ENCODE data around the gene ADCY10. TPM values are rescaled to one million over a fixed set of nuclear protein-coding genes. Genes with fewer than 3 reads are reported as not detected.

Gene ADCY10
- total and polyA plus RNA-seq, 9 of the 15 experiments (the other 6 are each of a cell fraction or from before 2014, with no cell fraction given), result 0.08 to 0.86 (median 0.22) TPM

DNA sequence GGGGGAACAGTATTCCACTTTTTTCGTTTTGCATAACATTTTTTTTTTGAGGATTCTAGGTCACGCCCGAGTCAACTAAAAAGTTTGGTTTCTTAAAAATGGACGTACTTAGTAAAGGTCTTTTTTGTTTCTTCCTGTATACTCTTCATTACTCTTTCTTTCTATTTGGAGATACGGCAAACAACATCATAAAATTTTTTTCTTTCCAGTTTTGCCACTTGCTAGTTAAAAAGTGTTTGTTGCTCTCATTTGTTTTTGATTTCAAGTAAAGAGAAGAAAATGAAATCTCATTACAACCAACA lies 23.7 kb upstream of the ADCY10 start (continued):
- TF ChIP-seq, protein P1, sequence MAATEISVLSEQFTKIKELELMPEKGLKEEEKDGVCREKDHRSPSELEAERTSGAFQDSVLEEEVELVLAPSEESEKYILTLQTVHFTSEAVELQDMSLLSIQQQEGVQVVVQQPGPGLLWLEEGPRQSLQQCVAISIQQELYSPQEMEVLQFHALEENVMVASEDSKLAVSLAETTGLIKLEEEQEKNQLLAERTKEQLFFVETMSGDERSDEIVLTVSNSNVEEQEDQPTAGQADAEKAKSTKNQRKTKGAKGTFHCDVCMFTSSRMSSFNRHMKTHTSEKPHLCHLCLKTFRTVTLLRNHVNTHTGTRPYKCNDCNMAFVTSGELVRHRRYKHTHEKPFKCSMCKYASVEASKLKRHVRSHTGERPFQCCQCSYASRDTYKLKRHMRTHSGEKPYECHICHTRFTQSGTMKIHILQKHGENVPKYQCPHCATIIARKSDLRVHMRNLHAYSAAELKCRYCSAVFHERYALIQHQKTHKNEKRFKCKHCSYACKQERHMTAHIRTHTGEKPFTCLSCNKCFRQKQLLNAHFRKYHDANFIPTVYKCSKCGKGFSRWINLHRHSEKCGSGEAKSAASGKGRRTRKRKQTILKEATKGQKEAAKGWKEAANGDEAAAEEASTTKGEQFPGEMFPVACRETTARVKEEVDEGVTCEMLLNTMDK (IDR thresholded peaks at IDR 0.05; ENCODE audit: borderline replicate concordance, insufficient read depth, low read depth, low read length, poor library complexity, severe bottlenecking), result no peak
- TF ChIP-seq CBX5 (IDR thresholded peaks at IDR 0.05; ENCODE audit: borderline replicate concordance, low read depth), result no peak
- no peak for TF ChIP-seq CBFA2T2 (conservative IDR thresholded peaks at IDR 0.05)
- no peak for TF ChIP-seq FOXJ3 (CRISPR knock-in tag; IDR thresholded peaks at IDR 0.05)
- TF ChIP-seq PHF21A (IDR thresholded peaks at IDR 0.05; ENCODE audit: borderline replicate concordance, low read depth), result no peak
- TF ChIP-seq IFI16 (CRISPR knock-in tag; IDR thresholded peaks at IDR 0.05), result no peak
- TF ChIP-seq, protein P2, sequence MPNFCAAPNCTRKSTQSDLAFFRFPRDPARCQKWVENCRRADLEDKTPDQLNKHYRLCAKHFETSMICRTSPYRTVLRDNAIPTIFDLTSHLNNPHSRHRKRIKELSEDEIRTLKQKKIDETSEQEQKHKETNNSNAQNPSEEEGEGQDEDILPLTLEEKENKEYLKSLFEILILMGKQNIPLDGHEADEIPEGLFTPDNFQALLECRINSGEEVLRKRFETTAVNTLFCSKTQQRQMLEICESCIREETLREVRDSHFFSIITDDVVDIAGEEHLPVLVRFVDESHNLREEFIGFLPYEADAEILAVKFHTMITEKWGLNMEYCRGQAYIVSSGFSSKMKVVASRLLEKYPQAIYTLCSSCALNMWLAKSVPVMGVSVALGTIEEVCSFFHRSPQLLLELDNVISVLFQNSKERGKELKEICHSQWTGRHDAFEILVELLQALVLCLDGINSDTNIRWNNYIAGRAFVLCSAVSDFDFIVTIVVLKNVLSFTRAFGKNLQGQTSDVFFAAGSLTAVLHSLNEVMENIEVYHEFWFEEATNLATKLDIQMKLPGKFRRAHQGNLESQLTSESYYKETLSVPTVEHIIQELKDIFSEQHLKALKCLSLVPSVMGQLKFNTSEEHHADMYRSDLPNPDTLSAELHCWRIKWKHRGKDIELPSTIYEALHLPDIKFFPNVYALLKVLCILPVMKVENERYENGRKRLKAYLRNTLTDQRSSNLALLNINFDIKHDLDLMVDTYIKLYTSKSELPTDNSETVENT (CRISPR knock-in tag; IDR thresholded peaks at IDR 0.05), result no peak
- TF ChIP-seq, protein P3, sequence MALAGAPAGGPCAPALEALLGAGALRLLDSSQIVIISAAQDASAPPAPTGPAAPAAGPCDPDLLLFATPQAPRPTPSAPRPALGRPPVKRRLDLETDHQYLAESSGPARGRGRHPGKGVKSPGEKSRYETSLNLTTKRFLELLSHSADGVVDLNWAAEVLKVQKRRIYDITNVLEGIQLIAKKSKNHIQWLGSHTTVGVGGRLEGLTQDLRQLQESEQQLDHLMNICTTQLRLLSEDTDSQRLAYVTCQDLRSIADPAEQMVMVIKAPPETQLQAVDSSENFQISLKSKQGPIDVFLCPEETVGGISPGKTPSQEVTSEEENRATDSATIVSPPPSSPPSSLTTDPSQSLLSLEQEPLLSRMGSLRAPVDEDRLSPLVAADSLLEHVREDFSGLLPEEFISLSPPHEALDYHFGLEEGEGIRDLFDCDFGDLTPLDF (CRISPR knock-in tag; IDR thresholded peaks at IDR 0.05), result no peak
- TF ChIP-seq HDAC3 (IDR thresholded peaks at IDR 0.05; ENCODE audit: borderline replicate concordance, partially characterized antibody), result no peak
- no peak for TF ChIP-seq CHD1 (IDR thresholded peaks at IDR 0.05; ENCODE audit: low read length)
- peak; percentile 29; the same call in 1 of the 2 replicates for TF ChIP-seq TOE1 (IDR thresholded peaks at IDR 0.05; ENCODE audit: borderline replicate concordance)
- TF ChIP-seq TOE1 (CRISPR knock-in tag; IDR thresholded peaks at IDR 0.05; ENCODE audit: borderline replicate concordance, low read depth), result no peak
- no peak for TF ChIP-seq SRSF7 (optimal IDR thresholded peaks at IDR 0.05; ENCODE audit: low read depth, low read length)
- TF ChIP-seq NFYB (IDR thresholded peaks at IDR 0.05; ENCODE audit: extremely low read depth, insufficient read length), result no peak
- TF ChIP-seq FOS (IDR thresholded peaks at IDR 0.05; ENCODE audit: extremely low read depth, insufficient read length), result no peak
- TF ChIP-seq GABPA (tag; conservative IDR thresholded peaks at IDR 0.05; ENCODE audit: low read depth), result 0 out of 2 replicates have a peak, but pooled peaks have one; percentile 24
- TF ChIP-seq NFRKB (IDR thresholded peaks at IDR 0.05; ENCODE audit: low read depth), result peak; percentile 79
- no peak for TF ChIP-seq KDM5B (IDR thresholded peaks at IDR 0.05; ENCODE audit: insufficient replicate concordance, low read depth, low read length)
- TF ChIP-seq, protein P4, sequence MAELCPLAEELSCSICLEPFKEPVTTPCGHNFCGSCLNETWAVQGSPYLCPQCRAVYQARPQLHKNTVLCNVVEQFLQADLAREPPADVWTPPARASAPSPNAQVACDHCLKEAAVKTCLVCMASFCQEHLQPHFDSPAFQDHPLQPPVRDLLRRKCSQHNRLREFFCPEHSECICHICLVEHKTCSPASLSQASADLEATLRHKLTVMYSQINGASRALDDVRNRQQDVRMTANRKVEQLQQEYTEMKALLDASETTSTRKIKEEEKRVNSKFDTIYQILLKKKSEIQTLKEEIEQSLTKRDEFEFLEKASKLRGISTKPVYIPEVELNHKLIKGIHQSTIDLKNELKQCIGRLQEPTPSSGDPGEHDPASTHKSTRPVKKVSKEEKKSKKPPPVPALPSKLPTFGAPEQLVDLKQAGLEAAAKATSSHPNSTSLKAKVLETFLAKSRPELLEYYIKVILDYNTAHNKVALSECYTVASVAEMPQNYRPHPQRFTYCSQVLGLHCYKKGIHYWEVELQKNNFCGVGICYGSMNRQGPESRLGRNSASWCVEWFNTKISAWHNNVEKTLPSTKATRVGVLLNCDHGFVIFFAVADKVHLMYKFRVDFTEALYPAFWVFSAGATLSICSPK (IDR thresholded peaks at IDR 0.05; ENCODE audit: borderline replicate concordance), result peak; percentile 65; the same call in 1 of the 2 replicates
- TF ChIP-seq RNF2 (IDR thresholded peaks at IDR 0.05), result no peak; the same call in 1 of the 2 replicates
- TF ChIP-seq, protein P5, sequence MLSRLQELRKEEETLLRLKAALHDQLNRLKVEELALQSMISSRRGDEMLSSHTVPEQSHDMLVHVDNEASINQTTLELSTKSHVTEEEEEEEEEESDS (CRISPR knock-in tag; IDR thresholded peaks at IDR 0.05), result no peak
- no peak for TF ChIP-seq ELF4 (CRISPR knock-in tag; IDR thresholded peaks at IDR 0.05)
